Panc1 (cell line): ENCODE results near the gene MRC2. TPM values are rescaled to one million over a fixed set of nuclear protein-coding genes. Genes with fewer than 3 reads are reported as not detected.

ENCODE experiments used
- ATAC-seq: fragments of 200-7000 bp; cut with Tn5 transposase; 2 replicates; pipeline ENCODE4 v1.9.1; 2020; ENCODE audit warnings: mild to moderate bottlenecking, moderate library complexity
- BruUV-seq: library from RNA; stranded (reverse); fragments of 400-500 nt; replicated peaks from 2 replicates; lab custom pipeline; 2021; lab: Mats Ljungman, UMichigan
- CTCF ChIA-PET: fragments of 300-600 bp; sonication (Branson Sonifier 250); formaldehyde crosslinking; loops from one replicate; lab custom pipeline; 2022; ENCODE audit warnings: antibody characterized with exemption; lab: Charles Lee
- POLR2A ChIA-PET: fragments of 300-600 bp; sonication (Branson Sonifier 250); formaldehyde crosslinking; loops from one replicate; lab custom pipeline; 2022; ENCODE audit warnings: antibody characterized with exemption; lab: Charles Lee
- DNase-seq: peaks from one replicate; pipeline ENCODE4 v3.0.0-alpha.2; 2010; ENCODE audit warnings: low read depth, low spot score
- H3K27ac ChIP-seq: 2 replicates; pipeline ENCODE4 v1.5.1; 2011; ENCODE audit warnings: mild to moderate bottlenecking, low read length, inconsistent platforms
- H3K27me3 ChIP-seq: fragments of 200-500 bp; sonication (Bioruptor generic); 2 replicates; pipeline ENCODE4 v1.6.0; 2014; ENCODE audit warnings: low read length, inconsistent platforms; ENCODE audit not compliant: control insufficient read depth, insufficient read depth
- H3K36me3 ChIP-seq: fragments of 200-500 bp; sonication (Bioruptor generic); 2 replicates; pipeline ENCODE4 v1.5.1; 2014; ENCODE audit warnings: inconsistent platforms, mild to moderate bottlenecking, low read length, moderate library complexity; ENCODE audit not compliant: control insufficient read depth, insufficient read depth
- H3K4me1 ChIP-seq: 2 replicates; pipeline ENCODE4 v1.5.1; 2011; ENCODE audit warnings: inconsistent platforms, mild to moderate bottlenecking, low read length, moderate library complexity; ENCODE audit not compliant: control insufficient read depth, insufficient read depth
- H3K4me3 ChIP-seq, 2 experiments: 2 replicates each; pipeline ENCODE4 v1.5.1; 2011 to 2012; ENCODE audit warnings: low read depth in 2 of 2, low read length in 2 of 2, mild to moderate bottlenecking in 2 of 2, inconsistent platforms in 1 of 2, moderate library complexity in 1 of 2
- H3K9me3 ChIP-seq: fragments of 200-500 bp; sonication (Bioruptor generic); 2 replicates; pipeline ENCODE4 v1.5.1; 2014; ENCODE audit warnings: low read depth, mild to moderate bottlenecking, inconsistent platforms, low read length, moderate library complexity; ENCODE audit not compliant: control insufficient read depth, insufficient read depth
- CTCF ChIP-seq: fragments of 450-650 bp; IDR thresholded peaks from 2 replicates; pipeline ENCODE4 v1.5.1; 2017; ENCODE audit warnings: mild to moderate bottlenecking
- POLR2AphosphoS5 ChIP-seq: IDR thresholded peaks from 2 replicates; pipeline ENCODE4 v1.6.1; 2012; ENCODE audit warnings: mild to moderate bottlenecking, low read depth, low read length, moderate library complexity
- SIN3A ChIP-seq: IDR thresholded peaks from 2 replicates; pipeline ENCODE4 v1.6.1; 2012; ENCODE audit warnings: low read depth, mild to moderate bottlenecking, low read length, moderate library complexity, borderline replicate concordance; ENCODE audit not compliant: insufficient read depth
- TCF7L2 ChIP-seq: IDR thresholded peaks from 2 replicates; pipeline ENCODE4 v1.6.1; 2011; ENCODE audit warnings: mild to moderate bottlenecking, low read depth, low read length, inconsistent platforms
- in situ Hi-C: cut with HindIII; loops from 2 replicates; pipeline ENCODE4 v1.10.0; 2016; ENCODE audit warnings: low sequenced_read_pairs, low pct_unique_long_range_greater_than_20kb
- intact Hi-C: fragments of 100-400 bp; cut with micrococcal nuclease; formaldehyde crosslinking; loops from one replicate; pipeline ENCODE4 v1.10.0; 2022; ENCODE audit not compliant: unreplicated experiment
- total RNA-seq: library from RNA; stranded (reverse); gene quantifications from one replicate; pipeline ENCODE4 v1.2.1, GENCODE V29; 2021; ENCODE audit not compliant: unreplicated experiment
- TF ChIP-seq, protein P1 (sequence below), 2 experiments: IDR thresholded peaks; 2 replicates each; pipeline ENCODE4 v1.6.1; 2011 to 2012; ENCODE audit warnings: low read depth in 2 of 2, control low read depth in 1 of 2, low read length in 1 of 2, mild to moderate bottlenecking in 1 of 2, moderate library complexity in 1 of 2; ENCODE audit not compliant: insufficient read depth in 1 of 2

The MRC2 gene
- total RNA-seq, 1 experiment from 2014 or later: 120 TPM

DNA sequence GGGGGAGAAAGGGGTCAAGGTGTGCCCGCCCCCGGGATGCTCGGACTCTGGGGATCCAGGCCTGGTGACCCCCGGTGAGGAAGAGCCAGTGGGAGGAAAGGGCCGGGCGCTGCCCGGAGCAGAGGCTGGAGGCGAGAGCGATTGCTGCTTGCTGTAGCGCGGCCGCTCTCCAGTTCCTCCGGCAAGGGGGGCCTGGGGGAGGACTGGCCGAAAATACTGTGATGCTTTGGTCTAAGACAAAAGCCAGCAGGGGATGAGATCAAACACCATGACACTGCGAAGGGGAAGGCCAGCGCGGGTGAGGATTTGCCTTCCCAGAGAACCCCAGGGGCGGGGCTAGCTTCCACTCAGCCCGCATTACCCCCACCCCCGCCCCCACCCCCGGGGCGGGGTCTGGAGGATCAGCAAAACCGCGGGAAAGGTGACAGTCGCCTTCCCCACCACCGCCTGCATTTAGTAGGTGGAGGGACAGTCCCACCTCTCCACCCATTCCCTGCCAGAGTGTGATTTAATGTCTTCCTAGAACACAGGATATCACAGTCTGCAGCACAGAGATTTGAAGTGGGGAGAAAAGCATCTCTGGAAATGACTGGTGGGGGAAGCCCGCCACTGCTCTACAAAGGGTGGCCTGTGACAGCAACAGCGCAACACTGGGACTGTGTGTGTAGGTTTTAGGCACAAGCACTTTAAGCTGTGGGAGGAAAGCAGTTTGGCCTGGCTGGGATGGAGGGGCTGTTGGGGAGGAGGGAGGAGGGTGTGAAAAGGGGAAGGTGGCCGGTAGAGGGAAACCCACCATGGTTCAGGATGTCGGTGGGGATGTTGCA, 25.7 kb downstream of the MRC2 start:
- H3K4me3 ChIP-seq: peak overlapping the region; percentile 47 to 68
- no peaks in the 10 kb centered on the region for H3K27me3 ChIP-seq
- TF ChIP-seq POLR2AphosphoS5 (no peak), CTCF (no peak), TCF7L2 (no peak; the same call in 1 of the 2 replicates), SIN3A (no peak)
- TF ChIP-seq, protein P1, sequence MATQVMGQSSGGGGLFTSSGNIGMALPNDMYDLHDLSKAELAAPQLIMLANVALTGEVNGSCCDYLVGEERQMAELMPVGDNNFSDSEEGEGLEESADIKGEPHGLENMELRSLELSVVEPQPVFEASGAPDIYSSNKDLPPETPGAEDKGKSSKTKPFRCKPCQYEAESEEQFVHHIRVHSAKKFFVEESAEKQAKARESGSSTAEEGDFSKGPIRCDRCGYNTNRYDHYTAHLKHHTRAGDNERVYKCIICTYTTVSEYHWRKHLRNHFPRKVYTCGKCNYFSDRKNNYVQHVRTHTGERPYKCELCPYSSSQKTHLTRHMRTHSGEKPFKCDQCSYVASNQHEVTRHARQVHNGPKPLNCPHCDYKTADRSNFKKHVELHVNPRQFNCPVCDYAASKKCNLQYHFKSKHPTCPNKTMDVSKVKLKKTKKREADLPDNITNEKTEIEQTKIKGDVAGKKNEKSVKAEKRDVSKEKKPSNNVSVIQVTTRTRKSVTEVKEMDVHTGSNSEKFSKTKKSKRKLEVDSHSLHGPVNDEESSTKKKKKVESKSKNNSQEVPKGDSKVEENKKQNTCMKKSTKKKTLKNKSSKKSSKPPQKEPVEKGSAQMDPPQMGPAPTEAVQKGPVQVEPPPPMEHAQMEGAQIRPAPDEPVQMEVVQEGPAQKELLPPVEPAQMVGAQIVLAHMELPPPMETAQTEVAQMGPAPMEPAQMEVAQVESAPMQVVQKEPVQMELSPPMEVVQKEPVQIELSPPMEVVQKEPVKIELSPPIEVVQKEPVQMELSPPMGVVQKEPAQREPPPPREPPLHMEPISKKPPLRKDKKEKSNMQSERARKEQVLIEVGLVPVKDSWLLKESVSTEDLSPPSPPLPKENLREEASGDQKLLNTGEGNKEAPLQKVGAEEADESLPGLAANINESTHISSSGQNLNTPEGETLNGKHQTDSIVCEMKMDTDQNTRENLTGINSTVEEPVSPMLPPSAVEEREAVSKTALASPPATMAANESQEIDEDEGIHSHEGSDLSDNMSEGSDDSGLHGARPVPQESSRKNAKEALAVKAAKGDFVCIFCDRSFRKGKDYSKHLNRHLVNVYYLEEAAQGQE (IDR thresholded peaks at IDR 0.05; ENCODE audit: insufficient read depth in 1 of 2, low read depth in 2 of 2, low read length in 1 of 2): no peak
- H3K9me3 ChIP-seq: no peaks in the 10 kb centered on the region
- BruUV-seq: no TSS peak
- no peak for DNase-seq
- POLR2A ChIA-PET: interaction anchor here (0.6 kb wide), 1 partner anchor 14 kb away, joined by 4 read pairs; no protein-coding TSS in a partner anchor
- CTCF ChIA-PET: no interaction called here
- peak overlapping the region; percentile 85 for H3K27ac ChIP-seq
- H3K4me1 ChIP-seq: peaks cover 38% of the 10 kb centered on the region
- in situ Hi-C loops: no loop called here
- intact Hi-C loops: no loop called here
- no peaks in the 10 kb centered on the region for H3K36me3 ChIP-seq
- peak; percentile 80 for ATAC-seq

- ATAC-seq (peak; percentile 22; the same call in 1 of the 2 replicates), DNase-seq (no peak)
- intact Hi-C loops: no loop called here
- CTCF ChIA-PET: no interaction called here
- H3K27ac ChIP-seq: peak overlapping the region; percentile 48
- H3K9me3 ChIP-seq: no peaks in the 10 kb centered on the region
- BruUV-seq: no TSS peak
- H3K4me1 ChIP-seq: peaks cover 34% of the 10 kb centered on the region
- TF ChIP-seq CTCF (no peak), SIN3A (no peak), POLR2AphosphoS5 (no peak), TCF7L2 (no peak)
- TF ChIP-seq, protein P1 (IDR thresholded peaks at IDR 0.05; ENCODE audit: insufficient read depth in 1 of 2, low read depth in 2 of 2, low read length in 1 of 2): no peak
- POLR2A ChIA-PET: interaction anchor here (0.6 kb wide), 1 partner anchor 15 kb away, joined by 4 read pairs; no protein-coding TSS in a partner anchor
- in situ Hi-C loops: no loop called here
- H3K27me3 ChIP-seq: no peaks in the 10 kb centered on the region
- H3K36me3 ChIP-seq: no peaks in the 10 kb centered on the region
- no peak overlapping the region for H3K4me3 ChIP-seq
Observed at GRCh38 chr17:62653826-62654761, 26.6 kb downstream of the MRC2 start.
